ENCODE measurements around the gene IL1RAPL2.
"Not testable (repeated sequence)": the region's sequence is repeated elsewhere in the genome, so short reads cannot be mapped to it uniquely, and the experiment has no call there.

IL1RAPL2 gene

DNA sequence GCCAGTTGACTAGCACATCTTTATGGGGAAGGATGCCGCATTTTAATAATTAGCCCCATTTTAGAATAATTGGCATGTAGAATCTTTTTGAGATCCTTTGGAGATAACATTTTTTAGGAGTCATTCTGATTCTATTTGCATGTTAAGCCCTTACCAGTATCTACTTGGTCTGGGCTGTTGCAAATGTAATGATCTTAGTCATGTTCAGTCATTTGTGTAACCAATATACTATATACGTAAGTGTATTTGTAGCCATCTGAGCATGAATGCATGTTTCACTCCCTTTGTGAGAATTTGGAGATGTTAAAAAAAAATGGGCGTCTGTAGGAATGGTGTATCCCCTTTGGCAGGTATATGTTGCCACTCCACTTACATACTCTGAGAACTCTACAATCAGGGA is 535.4 kb downstream of the IL1RAPL2 start:
- H3K4me3 ChIP-seq (ENCODE audit: low read length): no peak overlapping the region
- DNase-seq (ENCODE audit: low read depth): no peak
- TF ChIP-seq, protein P1, sequence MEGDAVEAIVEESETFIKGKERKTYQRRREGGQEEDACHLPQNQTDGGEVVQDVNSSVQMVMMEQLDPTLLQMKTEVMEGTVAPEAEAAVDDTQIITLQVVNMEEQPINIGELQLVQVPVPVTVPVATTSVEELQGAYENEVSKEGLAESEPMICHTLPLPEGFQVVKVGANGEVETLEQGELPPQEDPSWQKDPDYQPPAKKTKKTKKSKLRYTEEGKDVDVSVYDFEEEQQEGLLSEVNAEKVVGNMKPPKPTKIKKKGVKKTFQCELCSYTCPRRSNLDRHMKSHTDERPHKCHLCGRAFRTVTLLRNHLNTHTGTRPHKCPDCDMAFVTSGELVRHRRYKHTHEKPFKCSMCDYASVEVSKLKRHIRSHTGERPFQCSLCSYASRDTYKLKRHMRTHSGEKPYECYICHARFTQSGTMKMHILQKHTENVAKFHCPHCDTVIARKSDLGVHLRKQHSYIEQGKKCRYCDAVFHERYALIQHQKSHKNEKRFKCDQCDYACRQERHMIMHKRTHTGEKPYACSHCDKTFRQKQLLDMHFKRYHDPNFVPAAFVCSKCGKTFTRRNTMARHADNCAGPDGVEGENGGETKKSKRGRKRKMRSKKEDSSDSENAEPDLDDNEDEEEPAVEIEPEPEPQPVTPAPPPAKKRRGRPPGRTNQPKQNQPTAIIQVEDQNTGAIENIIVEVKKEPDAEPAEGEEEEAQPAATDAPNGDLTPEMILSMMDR (conservative IDR thresholded peaks at IDR 0.05; ENCODE audit: low read depth, low read length): no peak

DNA sequence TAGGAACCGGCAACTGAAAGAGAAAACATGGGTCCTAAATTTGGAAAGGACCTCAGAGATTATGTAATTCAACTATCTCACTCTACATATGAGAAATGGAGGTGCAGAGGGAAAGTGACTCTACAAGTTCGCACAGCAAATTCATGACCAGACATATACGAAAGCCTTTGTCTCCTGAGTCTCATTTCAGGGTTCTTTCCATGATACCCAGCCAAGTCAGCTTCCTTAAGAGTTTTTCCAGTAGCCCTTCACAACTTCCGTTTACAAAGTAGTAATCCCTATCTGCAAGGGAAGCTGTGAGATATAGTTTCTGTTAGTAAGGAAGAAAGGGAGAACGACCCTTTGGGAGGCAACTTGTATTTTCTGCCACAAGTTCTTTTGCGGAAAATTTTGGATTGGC is 543.9 kb downstream of the IL1RAPL2 start:
- H3K4me3 ChIP-seq (ENCODE audit: low read length): no peak overlapping the region
- DNase-seq (ENCODE audit: low read depth): no peak
- TF ChIP-seq, protein P1 (conservative IDR thresholded peaks at IDR 0.05; ENCODE audit: low read depth, low read length): no peak

DNA sequence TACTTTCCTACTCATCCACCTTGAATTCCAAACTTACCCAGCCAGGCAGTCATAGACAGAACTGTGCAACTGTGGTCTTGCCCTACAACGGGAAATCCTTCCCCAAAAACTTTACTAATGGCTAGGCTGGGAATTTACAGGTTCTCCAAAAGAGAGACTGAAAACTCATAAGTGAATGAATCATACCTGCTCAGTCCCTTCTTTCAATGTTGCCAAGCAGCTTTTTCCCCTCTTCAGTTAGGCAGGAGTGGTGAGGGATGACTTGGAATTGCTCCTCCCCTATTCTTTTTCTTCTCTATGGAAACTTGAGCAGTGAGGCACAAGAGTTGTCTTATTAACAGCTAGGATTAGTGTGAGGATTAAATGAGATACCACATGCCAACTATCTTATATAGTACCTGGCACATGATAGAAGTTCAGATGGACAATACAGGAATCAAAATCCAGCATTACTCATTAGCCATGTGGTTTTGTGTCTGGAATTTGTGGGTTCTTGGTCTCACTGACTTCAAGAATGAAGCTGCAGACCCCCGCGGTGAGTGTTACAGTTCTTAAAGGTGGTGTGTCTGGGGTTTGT is 548.6 kb downstream of the IL1RAPL2 start:
- TF ChIP-seq, protein P1 (conservative IDR thresholded peaks at IDR 0.05; ENCODE audit: low read depth, low read length): no peak
- DNase-seq (ENCODE audit: low read depth): no peak
- no peak overlapping the region for H3K4me3 ChIP-seq (ENCODE audit: low read length)

DNA sequence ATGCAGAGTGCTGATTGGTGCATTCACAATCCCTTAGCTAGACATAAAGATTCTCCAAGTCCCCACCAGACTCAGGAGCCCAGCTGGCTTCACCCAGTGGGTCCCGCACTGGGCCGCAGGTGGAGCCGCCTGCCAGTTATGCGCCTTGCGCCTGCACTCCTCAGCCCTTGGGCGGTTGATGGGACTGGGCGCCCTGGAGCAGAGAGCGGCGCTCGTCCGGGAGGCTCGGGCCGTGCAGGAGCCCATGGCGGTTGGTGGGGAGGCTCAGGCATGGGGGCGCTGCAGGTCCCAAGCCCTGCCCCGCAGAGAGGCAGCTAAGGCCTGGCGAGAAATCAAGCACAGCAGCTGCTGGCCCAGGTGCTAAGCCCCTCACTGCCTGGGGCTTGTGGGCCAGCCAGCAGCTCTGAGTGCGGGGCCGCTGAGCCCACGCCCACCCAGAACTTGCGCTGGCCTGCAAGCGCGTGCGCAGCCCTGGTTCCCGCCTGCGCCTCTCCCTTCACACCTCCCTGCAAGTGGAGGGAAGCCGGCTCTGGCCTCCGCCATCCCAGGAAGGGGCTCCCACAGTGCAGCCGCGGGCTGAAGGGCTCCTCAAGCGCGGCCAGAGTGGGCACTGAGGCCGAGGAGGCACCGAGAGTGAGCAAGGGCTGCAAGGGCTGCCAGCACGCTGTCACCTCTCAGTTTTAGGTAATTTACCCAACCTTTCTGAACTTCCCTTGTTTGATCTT is 549.8 kb downstream of the IL1RAPL2 start:
- not testable (repeated sequence) for DNase-seq (ENCODE audit: low read depth); H3K4me3 ChIP-seq (ENCODE audit: low read length)

DNA sequence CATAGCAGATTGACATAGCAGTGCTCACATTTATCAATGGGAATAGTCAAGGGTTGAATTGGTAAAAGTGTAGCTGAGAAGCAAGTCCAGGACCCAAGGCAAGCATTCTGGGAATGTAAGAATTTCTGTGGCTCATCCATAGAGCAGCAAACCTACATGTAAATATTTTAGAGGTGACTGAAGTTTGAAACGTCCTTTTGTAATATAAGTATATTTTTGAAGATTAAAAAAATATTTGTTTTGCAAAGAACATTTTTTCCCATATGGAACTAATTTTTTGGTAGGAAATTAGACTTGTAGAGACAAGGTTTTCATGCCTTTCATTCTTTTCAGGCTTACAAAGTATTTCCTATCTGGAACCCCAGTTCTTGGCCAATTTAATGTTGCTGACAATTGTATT is 550.5 kb downstream of the IL1RAPL2 start:
- no peak overlapping the region for H3K4me3 ChIP-seq (ENCODE audit: low read length)
- TF ChIP-seq, protein P1 (conservative IDR thresholded peaks at IDR 0.05; ENCODE audit: low read depth, low read length): no peak
- no peak for DNase-seq (ENCODE audit: low read depth)

DNA sequence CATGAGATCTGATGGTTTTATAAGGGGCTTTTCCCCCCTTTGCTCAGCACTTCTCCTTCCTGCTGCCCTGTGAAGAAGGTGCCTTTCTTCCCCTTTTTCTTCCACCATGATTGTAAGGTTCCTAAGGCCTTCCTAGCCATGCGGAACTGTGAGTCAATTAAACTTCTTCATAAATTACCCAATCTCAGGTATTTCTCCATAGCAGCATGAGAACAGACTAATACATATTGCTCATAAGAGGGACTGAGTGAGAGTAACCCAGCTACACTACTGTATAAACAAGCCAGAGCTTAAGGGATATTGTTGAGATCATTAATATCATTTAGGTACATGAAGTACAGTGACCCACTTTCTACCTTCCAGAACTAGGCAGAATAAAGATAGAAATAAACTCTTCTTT is 551.6 kb downstream of the IL1RAPL2 start:
- TF ChIP-seq, protein P1 (conservative IDR thresholded peaks at IDR 0.05; ENCODE audit: low read depth, low read length): no peak
- no peak for DNase-seq (ENCODE audit: low read depth)
- H3K4me3 ChIP-seq (ENCODE audit: low read length): no peak overlapping the region

DNA sequence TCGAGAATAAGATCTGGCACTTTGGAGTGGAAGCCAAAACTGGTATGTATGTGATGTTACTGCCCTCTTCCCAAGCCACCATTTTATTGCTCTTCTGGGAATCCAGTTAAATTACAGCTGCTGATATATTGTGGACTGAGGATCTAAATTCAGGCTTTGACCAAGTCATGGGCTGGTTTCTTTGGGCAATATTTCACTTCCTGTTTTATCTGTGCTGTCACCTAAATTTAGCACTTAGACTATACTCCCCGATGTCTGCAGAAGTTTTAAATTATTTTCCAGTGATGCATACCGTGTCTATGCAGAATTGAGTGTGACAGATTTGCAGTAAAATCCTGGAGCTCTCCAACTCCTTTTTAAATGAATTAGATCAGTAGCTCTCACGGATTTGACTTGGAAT is 554.5 kb downstream of the IL1RAPL2 start:
- DNase-seq (ENCODE audit: low read depth): no peak
- H3K4me3 ChIP-seq (ENCODE audit: low read length): no peak overlapping the region
- TF ChIP-seq, protein P1 (conservative IDR thresholded peaks at IDR 0.05; ENCODE audit: low read depth, low read length): no peak

Measured in retinal pigment epithelial cell (primary cell).